WTC11 (cell line): ENCODE results near the gene CEP68.

Experiments used
- ATF3 ChIP-seq: sonication (generic); formaldehyde crosslinking; conservative IDR thresholded peaks from 2 replicates; pipeline ENCODE4 v1.8.1; 2022; ENCODE audit warnings: mild to moderate bottlenecking, missing genetic modification reagents
- MAX ChIP-seq: sonication (generic); formaldehyde crosslinking; IDR thresholded peaks from 2 replicates; pipeline ENCODE4 v1.8.0; 2022; ENCODE audit warnings: mild to moderate bottlenecking, missing genetic modification reagents
- NR2C2 ChIP-seq: sonication (generic); formaldehyde crosslinking; IDR thresholded peaks from 2 replicates; pipeline ENCODE4 v1.8.0; 2022; ENCODE audit warnings: mild to moderate bottlenecking, missing genetic modification reagents
- SP1 ChIP-seq: sonication (generic); formaldehyde crosslinking; conservative IDR thresholded peaks from 2 replicates; pipeline ENCODE4 v1.8.1; 2022; ENCODE audit warnings: missing genetic modification reagents

GRCh38 chr2:65044097-65044735 is 12.0 kb upstream of the CEP68 start:
- TF ChIP-seq NR2C2 (CRISPR knock-in tag) (no peak), ATF3 (CRISPR knock-in tag) (no peak), MAX (CRISPR knock-in tag) (no peak), SP1 (CRISPR knock-in tag) (no peak)
